H9 (cell line): ENCODE data around the gene CALN1. TPM values are rescaled to one million over a fixed set of nuclear protein-coding genes. Genes with fewer than 3 reads are reported as not detected.

ENCODE experiments used
- DNase-seq: peaks from one replicate; pipeline ENCODE4 v3.0.0-alpha.2; 2017
- H2AFZ ChIP-seq: one replicate; pipeline ENCODE4 v1.6.1; 2013; ENCODE audit warnings: mild to moderate bottlenecking, low read length, control low read depth, moderate library complexity
- H2AK5ac ChIP-seq: 2 replicates; pipeline ENCODE4 v1.6.1; 2013; ENCODE audit warnings: low read length, control low read depth, mixed read lengths; ENCODE audit not compliant: insufficient read length
- H2BK120ac ChIP-seq: one replicate; pipeline ENCODE4 v1.6.1; 2013; ENCODE audit warnings: low read depth, mild to moderate bottlenecking, low read length, control low read depth, inconsistent platforms; ENCODE audit not compliant: poor library complexity, severe bottlenecking
- H2BK12ac ChIP-seq: 2 replicates; pipeline ENCODE4 v1.6.1; 2013; ENCODE audit warnings: low read length, control low read depth, mixed read lengths, low read depth; ENCODE audit not compliant: insufficient read length
- H2BK15ac ChIP-seq: 2 replicates; pipeline ENCODE4 v1.6.1; 2013; ENCODE audit warnings: low read depth, low read length, control low read depth
- H2BK20ac ChIP-seq: one replicate; pipeline ENCODE4 v1.6.1; 2013; ENCODE audit warnings: low read depth, mild to moderate bottlenecking, low read length, control low read depth, inconsistent platforms; ENCODE audit not compliant: poor library complexity, severe bottlenecking
- H2BK5ac ChIP-seq: 2 replicates; pipeline ENCODE4 v1.6.1; 2013; ENCODE audit warnings: low read length, control low read depth, mixed read lengths; ENCODE audit not compliant: insufficient read length
- H3K14ac ChIP-seq: 2 replicates; pipeline ENCODE4 v1.6.1; 2013; ENCODE audit warnings: low read length, control low read depth; ENCODE audit not compliant: insufficient read depth
- H3K18ac ChIP-seq: 2 replicates; pipeline ENCODE4 v1.6.1; 2013; ENCODE audit warnings: low read depth, mild to moderate bottlenecking, mixed read lengths, low read length, control low read depth; ENCODE audit not compliant: insufficient read length
- H3K23ac ChIP-seq: 2 replicates; pipeline ENCODE4 v1.6.1; 2013; ENCODE audit warnings: low read length, control low read depth, mixed read lengths, low read depth; ENCODE audit not compliant: insufficient read length
- H3K23me2 ChIP-seq: 2 replicates; pipeline ENCODE4 v1.6.1; 2013; ENCODE audit warnings: low read depth, mild to moderate bottlenecking, mixed read lengths, low read length, control low read depth; ENCODE audit not compliant: insufficient read length, poor library complexity, severe bottlenecking
- H3K27ac ChIP-seq: 2 replicates; pipeline ENCODE4 v1.5.1; 2013; ENCODE audit warnings: low read length, control low read depth, mixed read lengths, low read depth; ENCODE audit not compliant: insufficient read length
- H3K27me3 ChIP-seq: 2 replicates; pipeline ENCODE4 v1.6.1; 2013; ENCODE audit warnings: low read length, control low read depth, inconsistent platforms; ENCODE audit not compliant: insufficient read depth
- H3K4ac ChIP-seq: 2 replicates; pipeline ENCODE4 v1.6.1; 2013; ENCODE audit warnings: low read depth, mild to moderate bottlenecking, control low read depth, inconsistent platforms, low read length, moderate library complexity
- H3K4me1 ChIP-seq: 2 replicates; pipeline ENCODE4 v1.6.1; 2013; ENCODE audit warnings: low read length, control low read depth, inconsistent platforms; ENCODE audit not compliant: insufficient read depth
- H3K4me2 ChIP-seq: 2 replicates; pipeline ENCODE4 v1.6.1; 2013; ENCODE audit warnings: low read length, control low read depth, mixed read lengths; ENCODE audit not compliant: insufficient read length, insufficient read depth
- H3K56ac ChIP-seq: 2 replicates; pipeline ENCODE4 v1.6.1; 2013; ENCODE audit warnings: low read depth, mild to moderate bottlenecking, mixed read lengths, low read length, control low read depth; ENCODE audit not compliant: insufficient read length
- H3K79me1 ChIP-seq: 2 replicates; pipeline ENCODE4 v1.6.1; 2013; ENCODE audit warnings: low read depth, mild to moderate bottlenecking, moderate library complexity, low read length, control low read depth, inconsistent platforms; ENCODE audit not compliant: insufficient read depth, poor library complexity, severe bottlenecking
- H3K79me2 ChIP-seq: 2 replicates; pipeline ENCODE4 v1.6.1; 2013; ENCODE audit warnings: low read length, control low read depth, inconsistent platforms; ENCODE audit not compliant: insufficient read depth
- H3K9ac ChIP-seq: 2 replicates; pipeline ENCODE4 v1.6.1; 2013; ENCODE audit warnings: low read length, control low read depth, mixed read lengths; ENCODE audit not compliant: insufficient read length; ENCODE audit errors: extremely low read depth
- H3K9me3 ChIP-seq: one replicate; pipeline ENCODE4 v1.6.1; 2013; ENCODE audit warnings: low read depth, low read length, inconsistent platforms; ENCODE audit not compliant: control insufficient read depth
- H3T11ph ChIP-seq: one replicate; pipeline ENCODE4 v1.6.1; 2013; ENCODE audit warnings: mild to moderate bottlenecking, low read length, control low read depth, inconsistent platforms
- H4K20me1 ChIP-seq: one replicate; pipeline ENCODE4 v1.6.1; 2013; ENCODE audit not compliant: control insufficient read depth, insufficient read length, insufficient read depth
- H4K5ac ChIP-seq: 2 replicates; pipeline ENCODE4 v1.6.1; 2013; ENCODE audit warnings: low read depth, mild to moderate bottlenecking, mixed read lengths, low read length, control low read depth; ENCODE audit not compliant: insufficient read length
- H4K8ac ChIP-seq: replicated peaks from 2 replicates; pipeline ENCODE4 v1.6.1; 2013; ENCODE audit warnings: low read length, control low read depth, mixed read lengths, low read depth; ENCODE audit not compliant: insufficient read length
- H4K91ac ChIP-seq: 2 replicates; pipeline ENCODE4 v1.6.1; 2013; ENCODE audit warnings: low read depth, mild to moderate bottlenecking, moderate library complexity, mixed read lengths, low read length, control low read depth; ENCODE audit not compliant: insufficient read length
- H3K27ac Mint-ChIP-seq, 3 experiments: 2 replicates in 2 of 3; 3 replicates in 1 of 3; pipeline ENCODE4 v1.8.0; 2020 to 2021; ENCODE audit warnings: mixed read lengths in 3 of 3, mild to moderate bottlenecking in 1 of 3, moderate library complexity in 1 of 3
- H3K27me3 Mint-ChIP-seq: 2 replicates; pipeline ENCODE4 v1.8.0; 2021; ENCODE audit warnings: low read depth, mild to moderate bottlenecking, moderate library complexity, mixed read lengths
- H3K36me3 Mint-ChIP-seq, 3 experiments: 2 replicates in 2 of 3; 3 replicates in 1 of 3; pipeline ENCODE4 v1.8.0; 2020 to 2021; ENCODE audit warnings: low read depth in 3 of 3, mixed read lengths in 3 of 3; ENCODE audit not compliant: insufficient read depth in 1 of 3
- H3K4me1 Mint-ChIP-seq, 2 experiments: 2 replicates each; pipeline ENCODE4 v1.8.0; 2020; ENCODE audit warnings: mixed read lengths in 2 of 2
- H3K4me3 Mint-ChIP-seq, 2 experiments: 2 replicates in 1 of 2; 3 replicates in 1 of 2; pipeline ENCODE4 v1.8.0; 2020 to 2021; ENCODE audit warnings: mild to moderate bottlenecking in 2 of 2, mixed read lengths in 2 of 2, moderate library complexity in 1 of 2
- H3K9me3 Mint-ChIP-seq, 2 experiments: 2 replicates in 1 of 2; 3 replicates in 1 of 2; pipeline ENCODE4 v1.8.0; 2020; ENCODE audit warnings: mild to moderate bottlenecking in 2 of 2, mixed read lengths in 2 of 2, moderate library complexity in 1 of 2
- WGBS: extraction: QIAGEN DNeasy Blood & Tissue Kit; methylation state at CpG from one replicate; pipeline ENCODE4 v1.1.7; 2013; ENCODE audit warnings: missing lambda C conversion rate, low lambda C conversion rate, mixed read lengths; ENCODE audit not compliant: insufficient read length; ENCODE audit errors: extremely low coverage; 5-methylcytosine and 5-hydroxymethylcytosine counted together
- total RNA-seq: library from RNA; stranded (reverse); gene quantifications from 2 replicates; pipeline ENCODE4 v1.2.1, GENCODE V29; 2021
- TF ChIP-seq, protein P1 (sequence below): fragments of 200-600 bp; sonication (generic); conservative IDR thresholded peaks from 3 replicates; pipeline ENCODE4 v1.8.0; 2021; ENCODE audit warnings: antibody characterized with exemption, mild to moderate bottlenecking

CALN1 gene
- total RNA-seq, 1 experiment from 2014 or later = 2.8 TPM

DNA sequence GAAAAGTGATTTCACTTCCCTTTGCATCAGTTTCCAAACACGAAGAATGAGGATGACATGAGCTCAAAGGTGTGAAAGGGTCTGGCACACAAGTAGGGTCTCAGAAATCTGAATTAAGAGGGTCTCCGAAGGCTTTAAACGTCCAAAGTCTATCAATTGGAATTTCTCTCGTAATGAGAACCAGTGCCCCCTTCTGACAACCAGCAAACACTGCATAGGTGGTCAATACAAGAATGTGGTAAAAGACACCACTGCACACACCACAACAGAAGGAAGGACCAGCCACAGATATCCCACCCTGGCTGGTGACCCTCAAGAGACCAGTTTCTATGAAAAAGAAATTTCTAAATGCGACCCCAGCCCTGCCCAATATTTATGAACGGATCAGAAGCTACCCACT, 78.1 kb downstream of the CALN1 start:
- no peak overlapping the region for H3T11ph ChIP-seq
- H3K18ac ChIP-seq = no peak overlapping the region
- H3K79me2 ChIP-seq = peaks cover 4% of the 10 kb centered on the region; the same call in 1 of the 2 replicates
- no peak overlapping the region for H2BK20ac ChIP-seq
- no peaks in the 10 kb centered on the region for H3K4me1 ChIP-seq
- no peak overlapping the region for H3K23ac ChIP-seq
- no peak overlapping the region for H4K5ac ChIP-seq
- no peak overlapping the region for H3K56ac ChIP-seq
- peaks cover 9 to 26% (median 19%) of the 10 kb centered on the region in 3 experiments for H3K36me3 Mint-ChIP-seq
- no peak overlapping the region for H3K9ac ChIP-seq
- no peak overlapping the region for H2BK5ac ChIP-seq
- H4K8ac ChIP-seq = no peak overlapping the region
- no peak overlapping the region for H3K4me3 Mint-ChIP-seq
- H3K14ac ChIP-seq = no peak overlapping the region
- peaks cover 8% of the 10 kb centered on the region for H3K9me3 ChIP-seq
- no peak overlapping the region for H3K4me2 ChIP-seq
- H3K27me3 Mint-ChIP-seq = peaks cover 40% of the 10 kb centered on the region
- WGBS = no CpG with 5 or more reads among the region's 6 CpGs
- H2AFZ ChIP-seq = no peak overlapping the region
- no peak overlapping the region for H2BK120ac ChIP-seq
- DNase-seq = no peak
- no peak overlapping the region for H3K27ac Mint-ChIP-seq
- no peak overlapping the region for H4K91ac ChIP-seq
- H3K23me2 ChIP-seq = peaks cover 20% of the 10 kb centered on the region
- H3K4ac ChIP-seq = no peak overlapping the region
- peaks cover 3% of the 10 kb centered on the region; the same call in 1 of the 2 replicates for H3K27me3 ChIP-seq
- no peaks in the 10 kb centered on the region for H4K20me1 ChIP-seq
- H3K27ac ChIP-seq = no peak overlapping the region
- peaks cover 16 to 20% of the 10 kb centered on the region in 2 experiments for H3K9me3 Mint-ChIP-seq
- no peak overlapping the region for H2BK15ac ChIP-seq
- H3K79me1 ChIP-seq = peaks cover 4% of the 10 kb centered on the region
- H3K4me1 Mint-ChIP-seq = peaks cover 17 to 25% of the 10 kb centered on the region in 2 experiments
- no peak overlapping the region for H2AK5ac ChIP-seq
- H2BK12ac ChIP-seq = no peak overlapping the region
- TF ChIP-seq, protein P1, sequence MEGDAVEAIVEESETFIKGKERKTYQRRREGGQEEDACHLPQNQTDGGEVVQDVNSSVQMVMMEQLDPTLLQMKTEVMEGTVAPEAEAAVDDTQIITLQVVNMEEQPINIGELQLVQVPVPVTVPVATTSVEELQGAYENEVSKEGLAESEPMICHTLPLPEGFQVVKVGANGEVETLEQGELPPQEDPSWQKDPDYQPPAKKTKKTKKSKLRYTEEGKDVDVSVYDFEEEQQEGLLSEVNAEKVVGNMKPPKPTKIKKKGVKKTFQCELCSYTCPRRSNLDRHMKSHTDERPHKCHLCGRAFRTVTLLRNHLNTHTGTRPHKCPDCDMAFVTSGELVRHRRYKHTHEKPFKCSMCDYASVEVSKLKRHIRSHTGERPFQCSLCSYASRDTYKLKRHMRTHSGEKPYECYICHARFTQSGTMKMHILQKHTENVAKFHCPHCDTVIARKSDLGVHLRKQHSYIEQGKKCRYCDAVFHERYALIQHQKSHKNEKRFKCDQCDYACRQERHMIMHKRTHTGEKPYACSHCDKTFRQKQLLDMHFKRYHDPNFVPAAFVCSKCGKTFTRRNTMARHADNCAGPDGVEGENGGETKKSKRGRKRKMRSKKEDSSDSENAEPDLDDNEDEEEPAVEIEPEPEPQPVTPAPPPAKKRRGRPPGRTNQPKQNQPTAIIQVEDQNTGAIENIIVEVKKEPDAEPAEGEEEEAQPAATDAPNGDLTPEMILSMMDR = peak; percentile 69
